ENCODE data around the gene SYTL1. TPM values are rescaled to one million over a fixed set of nuclear protein-coding genes. Genes with fewer than 3 reads are reported as not detected.
"Not testable (repeated sequence)": the region's sequence is repeated elsewhere in the genome, so short reads cannot be mapped to it uniquely, and the experiment has no call there.

Gene SYTL1
- total RNA-seq, 1 donor from 2014 or later = 30.6 TPM

GRCh38 chr1:27383039-27383605 lies 41.3 kb downstream of the SYTL1 start, which contains the start of gene CD164L2:
Gene CD164L2 (minus strand): TSS chr1:27383333. CDS start chr1:27383239, 94 bp downstream.
- Histone ChIP-seq H3K36me3 (no peaks in the 10 kb centered on the region), H3K4me1 (peaks cover 11% of the 10 kb centered on the region), H3K27ac (no peak within 1 kb of the TSS), H3K27me3 (no peaks in the 10 kb centered on the region), H3K9me3 (no peaks in the 10 kb centered on the region), H3K4me3 (peak within 1 kb of the TSS; percentile 19)
- intact Hi-C loops (cut with DNase I) = no loop called here
- TF ChIP-seq, protein P1, sequence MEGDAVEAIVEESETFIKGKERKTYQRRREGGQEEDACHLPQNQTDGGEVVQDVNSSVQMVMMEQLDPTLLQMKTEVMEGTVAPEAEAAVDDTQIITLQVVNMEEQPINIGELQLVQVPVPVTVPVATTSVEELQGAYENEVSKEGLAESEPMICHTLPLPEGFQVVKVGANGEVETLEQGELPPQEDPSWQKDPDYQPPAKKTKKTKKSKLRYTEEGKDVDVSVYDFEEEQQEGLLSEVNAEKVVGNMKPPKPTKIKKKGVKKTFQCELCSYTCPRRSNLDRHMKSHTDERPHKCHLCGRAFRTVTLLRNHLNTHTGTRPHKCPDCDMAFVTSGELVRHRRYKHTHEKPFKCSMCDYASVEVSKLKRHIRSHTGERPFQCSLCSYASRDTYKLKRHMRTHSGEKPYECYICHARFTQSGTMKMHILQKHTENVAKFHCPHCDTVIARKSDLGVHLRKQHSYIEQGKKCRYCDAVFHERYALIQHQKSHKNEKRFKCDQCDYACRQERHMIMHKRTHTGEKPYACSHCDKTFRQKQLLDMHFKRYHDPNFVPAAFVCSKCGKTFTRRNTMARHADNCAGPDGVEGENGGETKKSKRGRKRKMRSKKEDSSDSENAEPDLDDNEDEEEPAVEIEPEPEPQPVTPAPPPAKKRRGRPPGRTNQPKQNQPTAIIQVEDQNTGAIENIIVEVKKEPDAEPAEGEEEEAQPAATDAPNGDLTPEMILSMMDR (IDR thresholded peaks at IDR 0.05) = no peak
- peak; percentile 92 for ATAC-seq
- DNase-seq = peak; percentile 90

GRCh38 chr1:27383661-27384060 lies 41.8 kb downstream of the SYTL1 start:
- H3K4me3 ChIP-seq = no peak overlapping the region
- peaks cover 11% of the 10 kb centered on the region for H3K4me1 ChIP-seq
- no peaks in the 10 kb centered on the region for H3K27me3 ChIP-seq
- H3K9me3 ChIP-seq = no peaks in the 10 kb centered on the region
- intact Hi-C loops (cut with DNase I) = no loop called here
- H3K36me3 ChIP-seq = no peaks in the 10 kb centered on the region
- DNase-seq (no peak), ATAC-seq (no peak)
- no peak overlapping the region for H3K27ac ChIP-seq
- TF ChIP-seq, protein P1 (IDR thresholded peaks at IDR 0.05) = no peak

DNA sequence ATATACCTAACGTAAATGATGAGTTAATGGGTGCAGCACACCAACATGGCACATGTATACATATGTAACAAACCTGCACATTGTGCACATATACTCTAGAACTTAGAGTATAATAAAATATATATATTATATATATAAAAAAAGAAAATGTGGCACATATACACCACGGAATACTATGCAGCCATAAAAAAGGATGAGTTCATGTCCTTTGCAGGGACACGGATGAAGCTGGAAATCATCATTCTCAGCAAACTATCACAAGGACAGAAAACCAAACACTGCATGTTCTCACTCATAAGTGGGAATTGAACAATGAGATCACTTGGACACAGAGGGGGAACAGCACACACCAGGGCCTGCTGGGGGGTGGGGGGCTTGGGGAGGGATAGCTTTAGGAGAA lies 43.0 kb downstream of the SYTL1 start:
- DNase-seq; ATAC-seq; H3K27ac ChIP-seq; H3K36me3 ChIP-seq; H3K27me3 ChIP-seq; intact Hi-C loops (cut with DNase I); H3K4me3 ChIP-seq; H3K9me3 ChIP-seq: not testable (repeated sequence)
- H3K4me1 ChIP-seq = peaks cover 11% of the 10 kb centered on the region

GRCh38 chr1:27388337-27389005 lies 46.6 kb downstream of the SYTL1 start:
- ATAC-seq = peak; percentile 74
- Histone ChIP-seq H3K36me3 (no peaks in the 10 kb centered on the region), H3K27me3 (no peaks in the 10 kb centered on the region), H3K4me3 (no peak overlapping the region), H3K4me1 (peaks cover 24% of the 10 kb centered on the region), H3K9me3 (no peaks in the 10 kb centered on the region), H3K27ac (peak overlapping the region; percentile 11)
- peak; percentile 81 for DNase-seq
- TF ChIP-seq, protein P1 (IDR thresholded peaks at IDR 0.05) = peak; percentile 84
- intact Hi-C loops (cut with DNase I) = no loop called here

- DNase-seq (peak; percentile 74), ATAC-seq (peak; percentile 3)
- H3K4me1 ChIP-seq = peaks cover 28% of the 10 kb centered on the region
- no peaks in the 10 kb centered on the region for H3K36me3 ChIP-seq
- H3K4me3 ChIP-seq = peak overlapping the region; percentile 48
- intact Hi-C loops (cut with DNase I) = loop anchor here (2.0 to 10.0 kb wide), 3 partner anchors 91 to 273 kb away; partner anchors contain the start of gene AHDC1
- no peaks in the 10 kb centered on the region for H3K9me3 ChIP-seq
- no peaks in the 10 kb centered on the region for H3K27me3 ChIP-seq
- TF ChIP-seq, protein P1 (IDR thresholded peaks at IDR 0.05) = no peak
- peak overlapping the region; percentile 55 for H3K27ac ChIP-seq
Measured at GRCh38 chr1:27391511-27392095, 49.8 kb downstream of the SYTL1 start.
